NCI-H82 treated with DMSO at 0.1 percent for 48 hours (cell line): ENCODE data around the gene CYP11A1.
A peak's percentile ranks its signal among the peaks of the same experiment; 100 is the strongest.

Source experiments
- DNase-seq: peaks from one replicate; lab custom pipeline; 2025; ENCODE audit not compliant: unreplicated experiment; lab: John Stamatoyannopoulos, UW

The CYP11A1 gene

GRCh38 chr15:74304431-74304830, 63.0 kb downstream of the CYP11A1 start:
- peak; percentile 47 for DNase-seq

- DNase-seq: no peak
These were observed 63.6 kb downstream of the CYP11A1 start for GRCh38 chr15:74303741-74304309.

GRCh38 chr15:74302821-74303359, 64.6 kb downstream of the CYP11A1 start:
- peak; percentile 44 for DNase-seq

- peak; percentile 92 for DNase-seq
These were observed 65.7 kb downstream of the CYP11A1 start for GRCh38 chr15:74301583-74302361.

GRCh38 chr15:74300057-74300795, 67.2 kb downstream of the CYP11A1 start:
- no peak for DNase-seq

- no peak for DNase-seq
These were observed 69.6 kb downstream of the CYP11A1 start for GRCh38 chr15:74297887-74298286.

GRCh38 chr15:74295800-74296199, 71.6 kb downstream of the CYP11A1 start:
- DNase-seq: no peak

GRCh38 chr15:74294010-74294409, 73.4 kb downstream of the CYP11A1 start:
- no peak for DNase-seq

- peak; percentile 39 for DNase-seq
These were observed 74.2 kb downstream of the CYP11A1 start for GRCh38 chr15:74293021-74293810.

- peak; percentile 87 for DNase-seq
These were observed 76.1 kb downstream of the CYP11A1 start for GRCh38 chr15:74291101-74292071.

GRCh38 chr15:74290645-74291044, 76.8 kb downstream of the CYP11A1 start:
- DNase-seq: no peak

- DNase-seq: no peak
These were observed 77.8 kb downstream of the CYP11A1 start for GRCh38 chr15:74289671-74290070.
